Testis (tissue), 2 donors: ENCODE data around the gene GABRR3.

ENCODE experiments used
- POLR2A ChIP-seq: fragments of 450-650 bp; IDR thresholded peaks from one replicate; pipeline ENCODE4 v1.6.1; 2017; ENCODE audit warnings: antibody characterized with exemption, mild to moderate bottlenecking, moderate library complexity
- TF ChIP-seq, protein P1 (sequence below), 3 experiments: fragments of 450-650 bp in 2 of 3; fragments of 200-600 bp in 1 of 3; sonication (generic) in 1 of 3; IDR thresholded peaks; one replicate each; pipeline ENCODE4 v1.5.1; 2016 to 2019; ENCODE audit warnings: antibody characterized with exemption in 3 of 3, mild to moderate bottlenecking in 2 of 3, moderate library complexity in 1 of 3

DNA sequence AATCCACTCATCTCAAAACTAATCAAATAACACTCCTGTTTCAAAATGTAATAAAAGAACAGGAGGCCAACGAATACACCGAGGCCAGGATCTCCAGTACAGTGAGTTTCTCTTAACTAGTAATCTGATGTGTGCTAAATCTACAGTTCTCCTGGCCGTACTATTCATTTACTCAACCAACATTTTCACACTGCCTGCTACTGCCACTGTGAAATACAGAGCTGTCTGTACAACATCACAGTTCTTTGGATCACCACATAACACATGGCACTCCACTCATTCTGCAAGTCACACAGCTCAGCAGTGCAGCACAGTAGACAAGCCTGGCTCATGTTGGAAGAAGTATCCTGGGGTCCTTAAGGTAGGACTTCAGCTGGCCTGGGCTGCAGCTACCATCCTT lies 84.8 kb downstream of the GABRR3 start:
- TF ChIP-seq, protein P1, sequence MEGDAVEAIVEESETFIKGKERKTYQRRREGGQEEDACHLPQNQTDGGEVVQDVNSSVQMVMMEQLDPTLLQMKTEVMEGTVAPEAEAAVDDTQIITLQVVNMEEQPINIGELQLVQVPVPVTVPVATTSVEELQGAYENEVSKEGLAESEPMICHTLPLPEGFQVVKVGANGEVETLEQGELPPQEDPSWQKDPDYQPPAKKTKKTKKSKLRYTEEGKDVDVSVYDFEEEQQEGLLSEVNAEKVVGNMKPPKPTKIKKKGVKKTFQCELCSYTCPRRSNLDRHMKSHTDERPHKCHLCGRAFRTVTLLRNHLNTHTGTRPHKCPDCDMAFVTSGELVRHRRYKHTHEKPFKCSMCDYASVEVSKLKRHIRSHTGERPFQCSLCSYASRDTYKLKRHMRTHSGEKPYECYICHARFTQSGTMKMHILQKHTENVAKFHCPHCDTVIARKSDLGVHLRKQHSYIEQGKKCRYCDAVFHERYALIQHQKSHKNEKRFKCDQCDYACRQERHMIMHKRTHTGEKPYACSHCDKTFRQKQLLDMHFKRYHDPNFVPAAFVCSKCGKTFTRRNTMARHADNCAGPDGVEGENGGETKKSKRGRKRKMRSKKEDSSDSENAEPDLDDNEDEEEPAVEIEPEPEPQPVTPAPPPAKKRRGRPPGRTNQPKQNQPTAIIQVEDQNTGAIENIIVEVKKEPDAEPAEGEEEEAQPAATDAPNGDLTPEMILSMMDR (IDR thresholded peaks at IDR 0.05) = no peak
- TF ChIP-seq POLR2A = no peak
